Naive B cell (primary cell): ENCODE data around the gene PCDH7. TPM values are rescaled to one million over a fixed set of nuclear protein-coding genes. Genes with fewer than 3 reads are reported as not detected.

ENCODE experiments used
- ATAC-seq, 2 donors: fragments of 150-1000 bp; cut with Tn5 transposase; 2 replicates each; pipeline ENCODE4 v1.10.0; 2021; ENCODE audit warnings: low read depth in 2 of 2, mild to moderate bottlenecking in 2 of 2, moderate library complexity in 2 of 2
- DNase-seq: peaks from one replicate; pipeline ENCODE4 v3.0.0; 2022
- H3K27ac Mint-ChIP-seq, 6 donors: one replicate each; pipeline ENCODE4 v1.8.0; 2020 to 2022; ENCODE audit warnings: mild to moderate bottlenecking in 6 of 6, mixed read lengths in 6 of 6, moderate library complexity in 5 of 6, inconsistent platforms in 2 of 6
- H3K27me3 Mint-ChIP-seq, 3 donors: one replicate each; pipeline ENCODE4 v1.8.0; 2021 to 2022; ENCODE audit warnings: mixed read lengths in 3 of 3, mild to moderate bottlenecking in 1 of 3
- H3K36me3 Mint-ChIP-seq, 2 donors: one replicate each; pipeline ENCODE4 v1.8.0; 2020 to 2022; ENCODE audit warnings: mixed read lengths in 2 of 2, inconsistent platforms in 1 of 2, mild to moderate bottlenecking in 1 of 2
- H3K4me1 Mint-ChIP-seq, 3 donors: one replicate each; pipeline ENCODE4 v1.8.0; 2020 to 2022; ENCODE audit warnings: mixed read lengths in 3 of 3, inconsistent platforms in 1 of 3, mild to moderate bottlenecking in 1 of 3, moderate library complexity in 1 of 3
- H3K4me3 Mint-ChIP-seq, 8 donors: one replicate each; pipeline ENCODE4 v1.8.0; 2020 to 2022; ENCODE audit warnings: mild to moderate bottlenecking in 8 of 8, mixed read lengths in 8 of 8, moderate library complexity in 8 of 8, inconsistent platforms in 2 of 8
- H3K9me3 Mint-ChIP-seq, 7 donors: one replicate each; pipeline ENCODE4 v1.8.0; 2020 to 2022; ENCODE audit warnings: mixed read lengths in 7 of 7, mild to moderate bottlenecking in 5 of 7, inconsistent platforms in 2 of 7, moderate library complexity in 1 of 7
- polyA plus RNA-seq, 6 donors: library from polyadenylated mRNA; unstranded; fragments of 300-500 nt; fragmentation: Illumina TruSeq; gene quantifications; one replicate each; pipeline ENCODE4 v1.2.3, GENCODE V29; 2021; ENCODE audit warnings: low read depth in 6 of 6

The PCDH7 gene
- polyA plus RNA-seq, 6 donors from 2014 or later, result not detected

- no peak overlapping the region for H3K4me3 Mint-ChIP-seq
- H3K27ac Mint-ChIP-seq, result no peak overlapping the region
- H3K4me1 Mint-ChIP-seq, result no peaks in the 10 kb centered on the region
- no peaks in the 10 kb centered on the region for H3K36me3 Mint-ChIP-seq
- no peak for ATAC-seq
- DNase-seq, result no peak
- no peaks in the 10 kb centered on the region for H3K27me3 Mint-ChIP-seq
- no peaks in the 10 kb centered on the region for H3K9me3 Mint-ChIP-seq
Measured at GRCh38 chr4:30776921-30777415, 56.8 kb downstream of the PCDH7 start.
